GM12874 (cell line): ENCODE measurements around the gene CTDP1.

ENCODE experiments used
- CTCF ChIP-seq: IDR thresholded peaks from 2 replicates; pipeline ENCODE4 v1.5.1; 2011; ENCODE audit warnings: low read depth, mild to moderate bottlenecking, control low read depth, low read length, moderate library complexity; ENCODE audit not compliant: insufficient read depth

Gene CTDP1

GRCh38 chr18:79645291-79645983 is 34.2 kb upstream of the CTDP1 start:
- TF ChIP-seq CTCF: no peak

- TF ChIP-seq CTCF: no peak
Measured at GRCh38 chr18:79647307-79647706, 32.3 kb upstream of the CTDP1 start.

- TF ChIP-seq CTCF: no peak
Measured at GRCh38 chr18:79650959-79651358, 28.6 kb upstream of the CTDP1 start.

GRCh38 chr18:79657342-79657996 is 22.1 kb upstream of the CTDP1 start:
- no peak for TF ChIP-seq CTCF

GRCh38 chr18:79658366-79658765 is 21.2 kb upstream of the CTDP1 start:
- no peak for TF ChIP-seq CTCF

GRCh38 chr18:79659733-79660132 is 19.9 kb upstream of the CTDP1 start:
- TF ChIP-seq CTCF: no peak

GRCh38 chr18:79662034-79662433 is 17.6 kb upstream of the CTDP1 start:
- TF ChIP-seq CTCF: no peak
